GM18520 (cell line): ENCODE results near the gene ASCL4.
"Not testable (repeated sequence)": the region's sequence is repeated elsewhere in the genome, so short reads cannot be mapped to it uniquely, and the experiment has no call there.

Source experiments
- ATAC-seq: cut with Tn5 transposase; IDR thresholded peaks from one replicate; pipeline ENCODE4 v1.9.1; 2021; ENCODE audit not compliant: unreplicated experiment

Gene ASCL4

GRCh38 chr12:107774349-107775029, at the start of gene ASCL4:
Gene ASCL4 (plus strand): TSS chr12:107774704. CDS start chr12:107775219, 515 bp downstream.
- no peak for ATAC-seq

GRCh38 chr12:107727327-107727726, 47.2 kb upstream of the ASCL4 start:
- not testable (repeated sequence) for ATAC-seq

GRCh38 chr12:107727742-107728141, 46.8 kb upstream of the ASCL4 start:
- ATAC-seq, result not testable (repeated sequence)

GRCh38 chr12:107730618-107731341, 43.7 kb upstream of the ASCL4 start:
- ATAC-seq, result no peak

GRCh38 chr12:107731366-107731765, 43.1 kb upstream of the ASCL4 start:
- no peak for ATAC-seq

- no peak for ATAC-seq
Observed at GRCh38 chr12:107732365-107732764, 42.1 kb upstream of the ASCL4 start.

GRCh38 chr12:107734139-107734538, 40.4 kb upstream of the ASCL4 start:
- no peak for ATAC-seq

- no peak for ATAC-seq
Observed at GRCh38 chr12:107735763-107736162, 38.7 kb upstream of the ASCL4 start.

GRCh38 chr12:107736914-107737313, 37.6 kb upstream of the ASCL4 start:
- peak; percentile 90 for ATAC-seq

GRCh38 chr12:107748472-107748871, 26.0 kb upstream of the ASCL4 start:
- ATAC-seq, result no peak

- ATAC-seq, result no peak
Observed at GRCh38 chr12:107749083-107749482, 25.4 kb upstream of the ASCL4 start.

- no peak for ATAC-seq
Observed at GRCh38 chr12:107759410-107759809, 15.1 kb upstream of the ASCL4 start.

GRCh38 chr12:107760207-107760808, 14.2 kb upstream of the ASCL4 start:
- ATAC-seq, result no peak

- peak; percentile 96 for ATAC-seq
Observed at GRCh38 chr12:107760809-107761501, 13.5 kb upstream of the ASCL4 start, which contains the start of gene PRDM4. Gene PRDM4 (minus strand): TSS chr12:107761137. CDS start chr12:107760515, 622 bp downstream.

- no peak for ATAC-seq
Observed at GRCh38 chr12:107761502-107761904, 13.0 kb upstream of the ASCL4 start.

GRCh38 chr12:107762874-107763273, 11.6 kb upstream of the ASCL4 start:
- no peak for ATAC-seq

- ATAC-seq, result no peak
Observed at GRCh38 chr12:107764626-107765025, 9.9 kb upstream of the ASCL4 start.

- ATAC-seq, result no peak
Observed at GRCh38 chr12:107765316-107765715, 9.2 kb upstream of the ASCL4 start.

- ATAC-seq, result no peak
Observed at GRCh38 chr12:107767466-107767865, 7.0 kb upstream of the ASCL4 start.

GRCh38 chr12:107775093-107775721, 703 bp downstream of the ASCL4 start:
- no peak for ATAC-seq

GRCh38 chr12:107776171-107776570, 1.7 kb downstream of the ASCL4 start:
- ATAC-seq, result no peak
